ENCODE results near the gene CIAO1. TPM values are rescaled to one million over a fixed set of nuclear protein-coding genes. Genes with fewer than 3 reads are reported as not detected.

CIAO1 gene
- total and polyA plus RNA-seq, 2 donors, result 38.6 to 51.3 TPM

DNA sequence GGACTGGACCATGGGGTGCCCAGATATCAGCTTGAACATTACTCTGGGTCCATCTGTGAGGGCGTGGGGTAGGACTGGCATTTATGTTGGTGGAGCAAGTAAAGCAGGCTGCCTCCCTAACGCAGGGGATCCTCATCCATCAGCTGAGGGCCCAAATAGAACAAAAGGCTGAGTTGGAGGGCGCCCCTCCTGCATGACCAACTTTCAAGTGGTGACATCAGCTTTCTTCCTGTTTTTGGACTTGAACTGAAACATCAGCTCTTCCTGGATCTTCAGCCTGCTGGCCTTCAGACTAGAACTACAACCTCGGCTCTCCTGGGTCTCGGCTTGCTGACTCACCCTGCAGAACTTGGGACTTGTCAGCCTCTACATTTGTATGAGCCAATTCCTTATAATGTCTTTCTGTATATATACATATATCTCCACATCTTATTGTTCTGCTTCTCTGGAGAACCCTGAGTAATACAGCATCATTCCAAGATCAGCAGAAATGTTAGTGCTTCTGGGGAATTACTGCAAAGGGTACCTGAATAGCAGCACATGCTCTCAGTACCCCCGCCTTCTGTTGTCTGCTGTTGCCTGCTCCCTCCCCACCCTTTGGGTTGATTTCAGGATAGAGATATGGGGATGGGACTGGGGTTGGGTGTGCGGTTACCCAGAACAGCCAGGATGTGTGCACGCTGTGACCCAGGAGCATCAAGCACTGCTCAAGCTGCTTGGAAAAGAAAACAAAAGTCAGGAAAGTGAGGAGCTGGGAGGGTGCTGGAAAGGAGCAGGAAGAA is 20.2 kb upstream of the CIAO1 start:
- no peak overlapping the region for H3K4me3 ChIP-seq (ENCODE audit: low read length in 2 of 2)
- H3K36me3 ChIP-seq (ENCODE audit: control insufficient read depth in 2 of 2, insufficient read depth in 2 of 2, low read length in 1 of 2), result peaks cover 3 to 12% of the 10 kb centered on the region in 2 donors
- H3K27me3 ChIP-seq (ENCODE audit: control insufficient read depth in 2 of 2, insufficient read depth in 1 of 2, low read length in 1 of 2), result no peaks in the 10 kb centered on the region
- no peaks in the 10 kb centered on the region for H3K9me3 ChIP-seq (ENCODE audit: control insufficient read depth in 2 of 2, insufficient read depth in 1 of 2, low read length in 1 of 2)
- no peak for DNase-seq (ENCODE audit: low read depth in 6 of 9, low spot score in 9 of 9)
- H3K27ac ChIP-seq (ENCODE audit: low read depth in 1 of 2, low read length in 1 of 2), result peak overlapping the region in 1 of 2 donors; percentile 11
- WGBS, result 95% methylated on average over 8 of the region's 8 CpGs
- H3K4me1 ChIP-seq (ENCODE audit: control insufficient read depth in 2 of 2, insufficient read depth in 2 of 2, low read length in 2 of 2), result peaks cover 10 to 18% of the 10 kb centered on the region in 2 donors

GRCh38 chr2:96247009-96247408 is 19.0 kb upstream of the CIAO1 start:
- H3K4me1 ChIP-seq (ENCODE audit: control insufficient read depth in 2 of 2, insufficient read depth in 2 of 2, low read length in 2 of 2), result peaks cover 4 to 9% of the 10 kb centered on the region in 2 donors
- H3K27ac ChIP-seq (ENCODE audit: low read depth in 1 of 2, low read length in 1 of 2), result no peak overlapping the region

GRCh38 chr2:96247896-96248295 is 18.1 kb upstream of the CIAO1 start:
- Histone ChIP-seq H3K9me3 (ENCODE audit: control insufficient read depth in 2 of 2, insufficient read depth in 1 of 2, low read length in 1 of 2) (no peaks in the 10 kb centered on the region), H3K27me3 (ENCODE audit: control insufficient read depth in 2 of 2, insufficient read depth in 1 of 2, low read length in 1 of 2) (no peaks in the 10 kb centered on the region), H3K27ac (ENCODE audit: low read depth in 1 of 2, low read length in 1 of 2) (no peak overlapping the region), H3K4me3 (ENCODE audit: low read length in 2 of 2) (no peak overlapping the region), H3K36me3 (ENCODE audit: control insufficient read depth in 2 of 2, insufficient read depth in 2 of 2, low read length in 1 of 2) (peaks cover 23 to 26% of the 10 kb centered on the region in 2 donors), H3K4me1 (ENCODE audit: control insufficient read depth in 2 of 2, insufficient read depth in 2 of 2, low read length in 2 of 2) (peaks cover 0 to 2% of the 10 kb centered on the region in 2 donors)
- 93% methylated on average over 5 of the region's 5 CpGs for WGBS
- DNase-seq (ENCODE audit: low read depth in 6 of 9, low spot score in 9 of 9), result no peak

More at GRCh38 chr2:96247009-96247408, 19.0 kb upstream of the CIAO1 start:
- Histone ChIP-seq H3K36me3 (ENCODE audit: control insufficient read depth in 2 of 2, insufficient read depth in 2 of 2, low read length in 1 of 2) (peaks cover 14 to 17% of the 10 kb centered on the region in 2 donors), H3K27me3 (ENCODE audit: control insufficient read depth in 2 of 2, insufficient read depth in 1 of 2, low read length in 1 of 2) (no peaks in the 10 kb centered on the region), H3K4me3 (ENCODE audit: low read length in 2 of 2) (no peak overlapping the region), H3K9me3 (ENCODE audit: control insufficient read depth in 2 of 2, insufficient read depth in 1 of 2, low read length in 1 of 2) (no peaks in the 10 kb centered on the region)
- 90% methylated on average over 3 of the region's 3 CpGs for WGBS
- DNase-seq (ENCODE audit: low read depth in 6 of 9, low spot score in 9 of 9), result no peak

GRCh38 chr2:96248624-96249023 is 17.4 kb upstream of the CIAO1 start:
- peaks cover 0 to 3% of the 10 kb centered on the region in 2 donors for H3K9me3 ChIP-seq (ENCODE audit: control insufficient read depth in 2 of 2, insufficient read depth in 1 of 2, low read length in 1 of 2)
- no peaks in the 10 kb centered on the region for H3K27me3 ChIP-seq (ENCODE audit: control insufficient read depth in 2 of 2, insufficient read depth in 1 of 2, low read length in 1 of 2)
- H3K4me1 ChIP-seq (ENCODE audit: control insufficient read depth in 2 of 2, insufficient read depth in 2 of 2, low read length in 2 of 2), result no peaks in the 10 kb centered on the region
- WGBS, result 98% methylated on average over 4 of the region's 4 CpGs
- H3K27ac ChIP-seq (ENCODE audit: low read depth in 1 of 2, low read length in 1 of 2), result no peak overlapping the region
- DNase-seq (ENCODE audit: low read depth in 6 of 9, low spot score in 9 of 9), result no peak
- peaks cover 30 to 33% of the 10 kb centered on the region in 2 donors for H3K36me3 ChIP-seq (ENCODE audit: control insufficient read depth in 2 of 2, insufficient read depth in 2 of 2, low read length in 1 of 2)
- H3K4me3 ChIP-seq (ENCODE audit: low read length in 2 of 2), result no peak overlapping the region

- H3K9me3 ChIP-seq (ENCODE audit: control insufficient read depth in 2 of 2, insufficient read depth in 1 of 2, low read length in 1 of 2), result peaks cover 0 to 3% of the 10 kb centered on the region in 2 donors
- H3K4me1 ChIP-seq (ENCODE audit: control insufficient read depth in 2 of 2, insufficient read depth in 2 of 2, low read length in 2 of 2), result no peaks in the 10 kb centered on the region
- no peak for DNase-seq (ENCODE audit: low read depth in 6 of 9, low spot score in 9 of 9)
- no peak overlapping the region for H3K27ac ChIP-seq (ENCODE audit: low read depth in 1 of 2, low read length in 1 of 2)
- no peak overlapping the region for H3K4me3 ChIP-seq (ENCODE audit: low read length in 2 of 2)
- H3K27me3 ChIP-seq (ENCODE audit: control insufficient read depth in 2 of 2, insufficient read depth in 1 of 2, low read length in 1 of 2), result no peaks in the 10 kb centered on the region
- peaks cover 40 to 44% of the 10 kb centered on the region in 2 donors for H3K36me3 ChIP-seq (ENCODE audit: control insufficient read depth in 2 of 2, insufficient read depth in 2 of 2, low read length in 1 of 2)
- WGBS, result 98% methylated on average over 9 of the region's 9 CpGs
These were observed 16.4 kb upstream of the CIAO1 start for GRCh38 chr2:96249654-96250053.

GRCh38 chr2:96250188-96250587 is 15.8 kb upstream of the CIAO1 start:
- no peak for DNase-seq (ENCODE audit: low read depth in 6 of 9, low spot score in 9 of 9)
- H3K27ac ChIP-seq (ENCODE audit: low read depth in 1 of 2, low read length in 1 of 2), result no peak overlapping the region
- H3K36me3 ChIP-seq (ENCODE audit: control insufficient read depth in 2 of 2, insufficient read depth in 2 of 2, low read length in 1 of 2), result peaks cover 46 to 49% of the 10 kb centered on the region in 2 donors
- no peaks in the 10 kb centered on the region for H3K27me3 ChIP-seq (ENCODE audit: control insufficient read depth in 2 of 2, insufficient read depth in 1 of 2, low read length in 1 of 2)
- peaks cover 0 to 3% of the 10 kb centered on the region in 2 donors for H3K9me3 ChIP-seq (ENCODE audit: control insufficient read depth in 2 of 2, insufficient read depth in 1 of 2, low read length in 1 of 2)
- H3K4me3 ChIP-seq (ENCODE audit: low read length in 2 of 2), result no peak overlapping the region
- WGBS, result 97% methylated on average over 6 of the region's 6 CpGs
- no peaks in the 10 kb centered on the region for H3K4me1 ChIP-seq (ENCODE audit: control insufficient read depth in 2 of 2, insufficient read depth in 2 of 2, low read length in 2 of 2)

- Histone ChIP-seq H3K4me3 (ENCODE audit: low read length in 2 of 2) (no peak overlapping the region), H3K9me3 (ENCODE audit: control insufficient read depth in 2 of 2, insufficient read depth in 1 of 2, low read length in 1 of 2) (peaks cover 0 to 3% of the 10 kb centered on the region in 2 donors), H3K36me3 (ENCODE audit: control insufficient read depth in 2 of 2, insufficient read depth in 2 of 2, low read length in 1 of 2) (peaks cover 53% of the 10 kb centered on the region in 2 donors), H3K27me3 (ENCODE audit: control insufficient read depth in 2 of 2, insufficient read depth in 1 of 2, low read length in 1 of 2) (no peaks in the 10 kb centered on the region), H3K4me1 (ENCODE audit: control insufficient read depth in 2 of 2, insufficient read depth in 2 of 2, low read length in 2 of 2) (peaks cover 2% of the 10 kb centered on the region in 2 donors), H3K27ac (ENCODE audit: low read depth in 1 of 2, low read length in 1 of 2) (peak overlapping the region in 1 of 2 donors; percentile 21)
- WGBS, result 89% methylated on average over 6 of the region's 6 CpGs
- DNase-seq (ENCODE audit: low read depth in 6 of 9, low spot score in 9 of 9), result no peak
These were observed 14.2 kb upstream of the CIAO1 start for GRCh38 chr2:96251721-96252292.

- H3K27ac ChIP-seq (ENCODE audit: low read depth in 1 of 2, low read length in 1 of 2), result no peak overlapping the region
- peaks cover 4% of the 10 kb centered on the region in 2 donors for H3K4me1 ChIP-seq (ENCODE audit: control insufficient read depth in 2 of 2, insufficient read depth in 2 of 2, low read length in 2 of 2)
- DNase-seq (ENCODE audit: low read depth in 6 of 9, low spot score in 9 of 9), result no peak
- H3K36me3 ChIP-seq (ENCODE audit: control insufficient read depth in 2 of 2, insufficient read depth in 2 of 2, low read length in 1 of 2), result peaks cover 53 to 56% of the 10 kb centered on the region in 2 donors
- no peak overlapping the region for H3K4me3 ChIP-seq (ENCODE audit: low read length in 2 of 2)
- peaks cover 0 to 3% of the 10 kb centered on the region in 2 donors for H3K9me3 ChIP-seq (ENCODE audit: control insufficient read depth in 2 of 2, insufficient read depth in 1 of 2, low read length in 1 of 2)
- 97% methylated on average over 8 of the region's 8 CpGs for WGBS
- no peaks in the 10 kb centered on the region for H3K27me3 ChIP-seq (ENCODE audit: control insufficient read depth in 2 of 2, insufficient read depth in 1 of 2, low read length in 1 of 2)
These were observed 13.5 kb upstream of the CIAO1 start for GRCh38 chr2:96252526-96252925.

DNA sequence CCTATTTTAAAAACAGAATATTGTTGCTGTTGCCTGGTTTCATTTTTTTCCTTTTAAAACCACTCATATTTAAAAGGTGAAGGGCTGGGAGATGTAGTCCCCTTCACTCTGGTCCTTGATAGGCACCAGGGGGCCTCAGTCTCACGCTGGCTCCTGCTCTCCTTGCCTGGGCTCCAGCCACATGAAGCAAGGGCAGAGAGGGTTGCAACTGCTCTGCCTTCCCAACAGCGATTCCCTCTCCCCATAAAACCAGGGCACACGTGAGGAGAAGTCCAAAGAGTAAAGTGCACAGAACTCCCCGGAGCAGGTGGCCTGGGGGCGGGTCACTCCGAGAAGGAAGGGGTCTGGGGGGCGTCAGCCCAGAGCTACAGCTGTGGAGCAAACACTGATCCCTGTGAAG is 13.0 kb upstream of the CIAO1 start:
- Histone ChIP-seq H3K27me3 (ENCODE audit: control insufficient read depth in 2 of 2, insufficient read depth in 1 of 2, low read length in 1 of 2) (no peaks in the 10 kb centered on the region), H3K36me3 (ENCODE audit: control insufficient read depth in 2 of 2, insufficient read depth in 2 of 2, low read length in 1 of 2) (peaks cover 54 to 58% of the 10 kb centered on the region in 2 donors), H3K27ac (ENCODE audit: low read depth in 1 of 2, low read length in 1 of 2) (no peak overlapping the region), H3K4me3 (ENCODE audit: low read length in 2 of 2) (no peak overlapping the region), H3K9me3 (ENCODE audit: control insufficient read depth in 2 of 2, insufficient read depth in 1 of 2, low read length in 1 of 2) (peaks cover 0 to 3% of the 10 kb centered on the region in 2 donors), H3K4me1 (ENCODE audit: control insufficient read depth in 2 of 2, insufficient read depth in 2 of 2, low read length in 2 of 2) (peaks cover 4 to 5% of the 10 kb centered on the region in 2 donors)
- 98% methylated on average over 7 of the region's 7 CpGs for WGBS
- DNase-seq (ENCODE audit: low read depth in 6 of 9, low spot score in 9 of 9), result no peak
